ENCODE measurements around the gene ASB1.

Gene ASB1

DNA sequence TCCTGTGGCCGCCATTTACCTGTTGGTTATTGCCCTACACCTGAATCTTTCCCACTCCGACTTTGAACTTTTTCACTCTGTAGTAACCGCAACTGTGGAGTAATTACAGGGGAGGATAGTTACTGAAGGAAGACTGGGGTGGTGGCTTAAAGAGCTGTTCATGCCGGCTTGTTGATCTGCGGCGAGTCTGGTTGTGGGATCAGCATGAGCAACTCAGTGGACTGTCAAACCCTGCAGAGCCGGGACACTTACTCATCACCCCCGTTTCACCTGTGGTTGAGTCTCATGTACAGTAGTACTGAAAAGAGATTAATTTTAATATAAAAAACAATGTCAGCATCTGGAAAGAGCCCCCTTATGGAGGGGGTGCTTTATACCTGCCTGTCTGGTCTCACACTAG, 2.1 kb downstream of the ASB1 start:
- no peak for FAIRE-seq
- no peak for TF ChIP-seq TAF1 (IDR thresholded peaks at IDR 0.05; ENCODE audit: borderline replicate concordance, low read depth, low read length)
- no peak for TF ChIP-seq POLR2AphosphoS5 (IDR thresholded peaks at IDR 0.05; ENCODE audit: low read depth, low read length)
- no peak for TF ChIP-seq POLR2A (IDR thresholded peaks at IDR 0.05; ENCODE audit: low read depth, low read length)
- no peak for DNase-seq (ENCODE audit: insufficient read length)

DNA sequence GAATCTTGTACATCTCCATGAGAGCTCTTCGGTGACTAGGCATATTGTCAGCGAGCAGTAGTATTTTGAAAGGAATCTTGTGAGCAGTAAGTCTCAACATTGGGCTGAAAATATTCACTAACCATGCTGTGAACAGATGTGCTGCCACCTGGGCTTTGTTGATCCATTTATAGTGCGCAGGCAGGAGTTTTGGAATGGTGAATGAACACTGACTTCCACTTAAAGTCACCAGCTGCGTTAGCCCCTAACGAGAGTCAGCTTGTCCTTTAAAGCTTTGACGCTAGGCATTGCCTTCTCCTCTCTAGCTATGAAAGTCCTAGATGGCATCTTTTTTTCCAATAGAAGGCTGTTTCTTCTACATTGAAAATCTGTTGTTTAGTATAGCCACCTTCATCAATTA, 4.1 kb downstream of the ASB1 start:
- FAIRE-seq (no peak), DNase-seq (ENCODE audit: insufficient read length) (no peak)
- no peak for TF ChIP-seq POLR2A (IDR thresholded peaks at IDR 0.05; ENCODE audit: low read depth, low read length)
- TF ChIP-seq POLR2AphosphoS5 (IDR thresholded peaks at IDR 0.05; ENCODE audit: low read depth, low read length) = no peak
- no peak for TF ChIP-seq TAF1 (IDR thresholded peaks at IDR 0.05; ENCODE audit: borderline replicate concordance, low read depth, low read length)

DNA sequence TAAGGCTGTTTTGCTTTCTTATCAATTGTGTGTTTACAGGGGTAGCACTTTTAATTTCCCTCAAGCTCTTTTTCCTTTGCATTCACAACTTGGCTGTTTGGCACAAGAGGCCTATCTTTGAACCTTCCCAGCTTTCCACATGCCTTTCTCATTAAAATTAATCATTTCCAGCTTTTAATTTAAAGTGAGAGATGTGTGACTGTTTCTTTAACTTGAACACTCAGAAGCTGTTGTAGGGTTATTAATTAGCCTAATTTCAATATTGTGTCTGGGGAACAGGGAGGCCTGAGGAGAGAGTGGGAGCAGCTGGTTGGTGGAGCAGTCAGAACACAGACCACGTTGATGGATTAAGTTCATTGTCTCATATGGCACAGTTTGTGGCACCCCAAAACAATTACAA, 4.7 kb downstream of the ASB1 start:
- no peak for DNase-seq (ENCODE audit: insufficient read length)
- TF ChIP-seq POLR2A (IDR thresholded peaks at IDR 0.05; ENCODE audit: low read depth, low read length) (no peak), TAF1 (IDR thresholded peaks at IDR 0.05; ENCODE audit: borderline replicate concordance, low read depth, low read length) (no peak), POLR2AphosphoS5 (IDR thresholded peaks at IDR 0.05; ENCODE audit: low read depth, low read length) (no peak)
- no peak for FAIRE-seq

DNA sequence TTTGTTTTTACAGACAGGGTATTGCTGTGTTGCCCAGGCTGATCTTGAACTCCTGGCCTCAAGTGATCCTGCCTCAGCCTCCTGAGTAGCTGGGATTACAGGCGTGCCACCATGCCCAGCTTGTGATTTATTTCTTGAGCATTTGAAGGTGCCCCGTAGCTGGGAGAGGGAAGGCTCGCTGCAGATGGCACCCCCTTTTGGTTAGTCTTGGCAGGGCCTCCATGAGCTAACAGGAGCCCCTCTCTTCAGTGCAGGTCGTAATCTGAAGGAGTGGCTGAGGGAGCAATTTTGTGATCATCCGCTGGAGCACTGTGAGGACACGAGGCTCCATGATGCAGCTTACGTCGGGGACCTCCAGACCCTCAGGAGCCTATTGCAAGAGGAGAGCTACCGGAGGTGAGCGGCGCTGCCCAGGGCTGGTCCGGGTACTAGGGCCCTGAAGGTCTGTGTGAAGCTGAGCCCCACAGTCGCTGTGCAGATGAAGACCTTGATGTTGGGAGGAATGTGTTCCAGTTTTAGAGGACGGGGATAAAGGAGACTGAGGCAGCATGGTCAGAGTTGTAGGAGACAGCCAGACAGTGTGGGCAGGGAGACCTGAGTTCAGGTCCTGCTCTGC, 6.7 kb downstream of the ASB1 start:
- no peak for TF ChIP-seq POLR2A (IDR thresholded peaks at IDR 0.05; ENCODE audit: low read depth, low read length)
- TF ChIP-seq TAF1 (IDR thresholded peaks at IDR 0.05; ENCODE audit: borderline replicate concordance, low read depth, low read length) = no peak
- TF ChIP-seq POLR2AphosphoS5 (IDR thresholded peaks at IDR 0.05; ENCODE audit: low read depth, low read length) = no peak
- DNase-seq (ENCODE audit: insufficient read length) = no peak

DNA sequence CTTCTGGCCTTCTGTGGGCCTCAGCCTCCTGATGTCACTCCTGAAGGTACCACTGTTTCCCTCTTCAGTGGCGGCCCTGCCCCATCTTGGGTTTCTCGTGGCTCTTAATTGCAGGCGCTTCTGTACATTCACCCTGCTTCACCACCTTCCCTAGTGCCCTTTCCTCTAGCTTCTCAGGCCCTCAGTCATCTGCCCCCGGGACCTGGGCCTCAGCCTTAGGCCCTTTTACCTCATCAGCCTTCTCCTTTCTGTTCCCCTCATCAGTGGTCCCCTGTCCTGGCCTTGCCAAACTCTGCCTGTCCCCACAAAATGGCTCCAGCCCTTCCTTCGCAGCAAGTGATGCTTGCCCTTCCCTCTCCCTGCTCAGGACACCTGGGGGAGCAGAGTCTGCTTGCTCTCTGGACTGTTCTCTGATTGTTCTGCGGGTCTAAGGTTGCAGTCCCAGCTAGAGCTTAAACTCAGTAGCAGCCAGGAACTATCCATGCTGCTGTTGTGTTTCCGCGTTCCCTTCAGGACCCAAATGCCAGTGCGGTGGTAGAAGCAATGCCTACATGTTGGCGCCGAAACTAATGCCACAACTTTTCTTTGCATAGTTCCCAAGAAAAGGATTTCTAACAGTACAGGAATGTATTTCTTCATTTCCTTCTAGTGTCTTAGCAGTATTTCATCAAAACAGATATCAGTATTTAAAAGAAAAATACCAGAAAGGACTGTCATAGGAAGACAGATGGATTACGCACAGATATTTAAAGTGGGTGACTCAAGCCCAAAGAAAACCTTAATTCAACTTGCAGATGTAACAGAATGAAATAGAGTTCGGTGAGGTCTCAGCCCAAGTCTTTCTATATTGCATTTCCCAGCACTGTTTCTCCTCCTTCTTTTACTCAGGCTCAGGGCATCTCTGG, 7.5 kb downstream of the ASB1 start:
- DNase-seq (ENCODE audit: insufficient read length) = no peak
- TF ChIP-seq POLR2A (IDR thresholded peaks at IDR 0.05; ENCODE audit: low read depth, low read length) (no peak), TAF1 (IDR thresholded peaks at IDR 0.05; ENCODE audit: borderline replicate concordance, low read depth, low read length) (no peak), POLR2AphosphoS5 (IDR thresholded peaks at IDR 0.05; ENCODE audit: low read depth, low read length) (no peak)
- no peak for FAIRE-seq

More for the DNA sequence above, 6.7 kb downstream of the ASB1 start:
- FAIRE-seq = no peak

DNA sequence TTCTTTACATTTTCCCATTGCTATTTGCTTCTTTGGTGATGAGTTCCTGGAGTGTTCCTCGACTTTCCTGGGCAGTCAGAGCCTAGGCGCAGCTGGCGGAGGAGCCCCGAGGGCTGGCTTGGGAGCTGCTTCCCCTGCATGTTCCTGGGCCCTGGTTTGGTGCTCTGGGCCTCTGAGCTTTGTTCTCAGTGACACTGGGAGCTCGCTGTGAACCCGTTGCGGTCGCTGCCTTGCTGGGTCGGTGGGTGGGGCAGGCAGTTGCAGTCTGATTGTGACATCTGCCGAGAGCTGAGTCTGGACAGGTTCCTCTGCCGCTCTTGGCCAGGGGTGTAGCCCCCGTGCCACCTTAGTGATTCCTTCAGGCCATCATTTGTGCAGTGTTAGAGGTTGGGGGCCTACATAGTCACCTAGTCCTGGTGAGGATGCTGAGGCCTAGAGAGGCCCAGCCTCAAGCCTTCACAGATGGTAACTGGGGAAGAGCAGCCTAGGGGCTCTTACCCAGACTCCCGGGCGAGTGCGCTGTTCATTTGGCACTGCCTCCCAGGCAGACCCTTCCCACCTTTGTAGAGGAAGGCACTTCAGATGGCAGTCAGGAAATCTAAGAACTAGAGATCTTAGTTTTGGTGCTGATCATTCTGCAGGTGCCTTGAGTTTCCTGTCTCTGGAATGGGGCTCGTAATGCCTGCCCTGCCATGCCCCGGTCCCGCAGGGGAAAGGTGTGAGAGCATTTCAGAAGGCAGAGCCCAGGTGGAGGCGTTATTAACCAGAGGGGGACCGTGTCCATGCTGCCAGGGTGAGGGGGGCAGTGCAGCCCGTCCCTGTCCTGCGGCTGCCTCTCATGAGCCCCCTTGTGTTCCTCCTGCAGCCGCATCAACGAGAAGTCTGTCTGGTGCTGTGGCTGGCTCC, 8.4 kb downstream of the ASB1 start:
- no peak for TF ChIP-seq POLR2AphosphoS5 (IDR thresholded peaks at IDR 0.05; ENCODE audit: low read depth, low read length)
- TF ChIP-seq TAF1 (IDR thresholded peaks at IDR 0.05; ENCODE audit: borderline replicate concordance, low read depth, low read length) = no peak
- no peak for TF ChIP-seq POLR2A (IDR thresholded peaks at IDR 0.05; ENCODE audit: low read depth, low read length)
- DNase-seq (ENCODE audit: insufficient read length) = no peak
- FAIRE-seq = no peak

DNA sequence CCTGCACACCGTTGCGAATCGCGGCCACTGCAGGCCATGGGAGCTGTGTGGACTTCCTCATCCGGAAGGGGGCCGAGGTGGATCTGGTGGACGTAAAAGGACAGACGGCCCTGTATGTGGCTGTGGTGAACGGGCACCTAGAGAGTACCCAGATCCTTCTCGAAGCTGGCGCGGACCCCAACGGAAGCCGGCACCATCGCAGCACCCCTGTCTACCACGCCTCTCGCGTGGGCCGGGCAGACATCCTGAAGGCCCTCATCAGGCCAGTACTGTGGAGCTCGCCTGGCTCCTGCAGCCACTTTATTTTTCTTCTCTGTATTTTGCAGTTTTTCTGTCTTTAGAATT, 9.0 kb downstream of the ASB1 start:
- DNase-seq (ENCODE audit: insufficient read length) = no peak
- FAIRE-seq = no peak
- TF ChIP-seq TAF1 (IDR thresholded peaks at IDR 0.05; ENCODE audit: borderline replicate concordance, low read depth, low read length) (no peak), POLR2AphosphoS5 (IDR thresholded peaks at IDR 0.05; ENCODE audit: low read depth, low read length) (no peak), POLR2A (IDR thresholded peaks at IDR 0.05; ENCODE audit: low read depth, low read length) (no peak)

DNA sequence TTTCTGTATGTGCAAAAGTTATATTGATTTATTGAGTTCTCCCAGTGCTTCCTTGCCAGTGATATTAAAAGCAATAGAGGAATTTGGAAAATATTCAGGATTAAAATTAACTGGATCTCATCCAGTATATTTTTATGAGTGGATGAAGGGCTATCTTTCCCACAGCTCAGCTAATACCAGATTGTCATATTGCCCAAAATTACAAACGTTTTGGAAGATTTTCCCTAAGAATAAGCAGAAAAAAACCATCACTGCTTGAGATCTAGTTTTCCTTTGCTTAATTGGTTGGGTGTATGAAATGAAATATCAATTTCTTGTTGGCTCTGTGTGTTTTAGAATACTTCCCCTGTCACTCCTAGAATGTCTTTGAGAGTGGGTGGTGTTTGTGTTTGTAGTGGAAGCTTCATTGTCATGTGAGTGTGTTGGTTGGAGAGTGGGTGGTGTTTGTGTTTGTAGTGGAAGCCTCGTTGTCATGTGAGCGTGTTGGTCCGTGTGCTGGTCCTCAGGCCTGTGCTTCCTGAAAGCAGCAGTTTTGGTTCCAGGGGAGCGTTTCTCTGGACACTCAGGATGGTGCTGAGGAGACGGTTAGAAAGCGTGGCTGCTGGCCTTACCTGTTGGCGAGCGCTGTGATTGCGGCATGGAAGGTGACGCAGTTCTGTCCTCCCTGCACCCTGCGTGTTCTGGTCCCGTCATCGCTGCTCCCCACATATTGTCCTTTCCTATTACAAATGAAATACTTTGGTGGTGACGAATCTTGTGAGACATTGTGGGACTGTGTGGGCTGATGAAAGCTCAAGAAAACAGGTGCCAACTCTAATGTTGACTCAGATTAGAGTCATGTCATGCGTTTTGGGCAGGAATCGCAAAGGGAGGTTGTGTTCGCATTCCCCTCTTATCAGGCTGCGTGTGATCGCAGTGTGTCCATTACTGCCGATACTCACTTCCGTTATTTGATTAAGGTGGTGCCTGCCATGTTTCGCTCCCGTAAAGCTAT, 12.4 kb downstream of the ASB1 start:
- FAIRE-seq = no peak
- TF ChIP-seq TAF1 (IDR thresholded peaks at IDR 0.05; ENCODE audit: borderline replicate concordance, low read depth, low read length) (no peak), POLR2AphosphoS5 (IDR thresholded peaks at IDR 0.05; ENCODE audit: low read depth, low read length) (no peak), POLR2A (IDR thresholded peaks at IDR 0.05; ENCODE audit: low read depth, low read length) (no peak)
- no peak for DNase-seq (ENCODE audit: insufficient read length)

DNA sequence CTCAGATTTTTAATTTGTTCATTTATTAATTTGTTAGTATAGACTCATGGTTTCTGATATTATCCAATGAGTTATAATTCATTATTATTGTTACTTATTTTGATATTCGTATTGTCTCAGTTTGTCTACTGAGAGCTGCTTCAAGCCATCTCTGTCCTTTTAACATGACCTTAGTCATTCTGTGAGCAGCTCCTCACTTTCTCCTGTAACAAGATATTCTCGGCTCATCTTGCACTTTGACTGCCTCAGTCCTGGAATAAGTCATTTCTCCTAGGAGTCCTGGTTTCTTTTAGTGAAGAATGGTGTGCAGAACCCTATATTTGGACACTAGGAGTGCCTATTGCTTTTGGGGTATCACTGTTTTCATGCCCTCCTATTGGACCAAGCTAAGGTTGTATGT, 13.2 kb downstream of the ASB1 start:
- FAIRE-seq = no peak
- no peak for DNase-seq (ENCODE audit: insufficient read length)
- no peak for TF ChIP-seq TAF1 (IDR thresholded peaks at IDR 0.05; ENCODE audit: borderline replicate concordance, low read depth, low read length)

DNA sequence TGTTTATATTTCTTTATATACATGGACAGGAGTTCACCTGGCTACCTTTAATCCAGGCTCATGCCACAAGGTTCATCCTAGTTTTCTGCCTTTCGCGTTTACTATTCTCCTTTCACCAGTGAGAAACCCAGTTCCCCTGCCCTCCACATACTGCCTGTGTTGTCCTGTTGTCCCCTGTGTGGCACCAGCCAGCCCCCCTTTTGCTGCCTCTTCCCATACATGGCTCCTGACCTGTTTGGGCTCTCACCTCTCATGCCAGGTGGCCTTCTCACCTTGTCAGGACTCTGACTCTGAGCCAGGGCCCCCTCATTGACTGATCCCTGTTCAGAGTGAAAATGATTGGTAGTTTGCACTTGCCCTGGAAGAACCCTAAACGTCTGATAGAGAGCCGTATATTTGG, 13.6 kb downstream of the ASB1 start:
- no peak for FAIRE-seq

More for the DNA sequence above, 13.6 kb downstream of the ASB1 start:
- DNase-seq (ENCODE audit: insufficient read length) = no peak
- TF ChIP-seq TAF1 (IDR thresholded peaks at IDR 0.05; ENCODE audit: borderline replicate concordance, low read depth, low read length) (no peak), POLR2A (IDR thresholded peaks at IDR 0.05; ENCODE audit: low read depth, low read length) (no peak), POLR2AphosphoS5 (IDR thresholded peaks at IDR 0.05; ENCODE audit: low read depth, low read length) (no peak)

Data from GM12892 (cell line).